Astrocyte (in vitro differentiated cells and primary cell): ENCODE measurements around the gene R3HCC1L. TPM values are rescaled to one million over a fixed set of nuclear protein-coding genes. Genes with fewer than 3 reads are reported as not detected.

Experiments used
- DNase-seq: peaks from one replicate; pipeline ENCODE4 v3.0.0-alpha.2; 2010; ENCODE audit warnings: low read depth
- FAIRE-seq: peaks from 2 replicates; lab custom pipeline; 2011; peaks lifted over from hg19 to GRCh38; lab: Jason Lieb, UNC
- H2AFZ ChIP-seq: 2 replicates; pipeline ENCODE4 v1.6.0; 2012; ENCODE audit warnings: low read depth, low read length, inconsistent platforms
- H3K27ac ChIP-seq: 2 replicates; pipeline ENCODE4 v1.5.1; 2011; ENCODE audit warnings: low read depth, low read length, inconsistent platforms
- H3K27me3 ChIP-seq: 2 replicates; pipeline ENCODE4 v1.6.0; 2011; ENCODE audit warnings: low read length, inconsistent platforms; ENCODE audit not compliant: insufficient read depth
- H3K36me3 ChIP-seq: 2 replicates; pipeline ENCODE4 v1.5.1; 2011; ENCODE audit warnings: low read length, inconsistent platforms; ENCODE audit not compliant: insufficient read depth
- H3K4me1 ChIP-seq: 2 replicates; pipeline ENCODE4 v1.5.1; 2011; ENCODE audit warnings: low read length, inconsistent platforms; ENCODE audit not compliant: insufficient read depth
- H3K4me2 ChIP-seq: 2 replicates; pipeline ENCODE4 v1.6.0; 2012; ENCODE audit warnings: low read length, inconsistent platforms
- H3K4me3 ChIP-seq: 2 replicates; pipeline ENCODE4 v1.5.1; 2011; ENCODE audit warnings: low read depth, mild to moderate bottlenecking, low read length, inconsistent platforms; ENCODE audit not compliant: insufficient read depth
- H3K79me2 ChIP-seq: 2 replicates; pipeline ENCODE4 v1.6.0; 2012; ENCODE audit warnings: mild to moderate bottlenecking, low read length, inconsistent platforms; ENCODE audit not compliant: insufficient read depth
- H3K9ac ChIP-seq: 2 replicates; pipeline ENCODE4 v1.6.0; 2012; ENCODE audit warnings: mild to moderate bottlenecking, low read length, inconsistent platforms
- H3K9me3 ChIP-seq: 2 replicates; pipeline ENCODE4 v1.5.1; 2012; ENCODE audit warnings: low read depth, mild to moderate bottlenecking, low read length, inconsistent platforms; ENCODE audit not compliant: insufficient read depth
- H4K20me1 ChIP-seq: 2 replicates; pipeline ENCODE4 v1.6.0; 2012; ENCODE audit warnings: low read length, inconsistent platforms; ENCODE audit not compliant: insufficient read depth
- H3K27ac Mint-ChIP-seq: one replicate; pipeline ENCODE4 v1.8.0; 2021; ENCODE audit warnings: mild to moderate bottlenecking, mixed read lengths; ENCODE audit not compliant: unreplicated experiment
- H3K27me3 Mint-ChIP-seq: one replicate; pipeline ENCODE4 v1.8.0; 2021; ENCODE audit warnings: low read depth, mixed read lengths; ENCODE audit not compliant: unreplicated experiment
- H3K36me3 Mint-ChIP-seq: one replicate; pipeline ENCODE4 v1.8.0; 2021; ENCODE audit warnings: low read depth, mixed read lengths; ENCODE audit not compliant: unreplicated experiment
- H3K4me1 Mint-ChIP-seq: one replicate; pipeline ENCODE4 v1.8.0; 2021; ENCODE audit warnings: low read depth, mixed read lengths; ENCODE audit not compliant: unreplicated experiment
- H3K4me3 Mint-ChIP-seq: one replicate; pipeline ENCODE4 v1.8.0; 2021; ENCODE audit warnings: mild to moderate bottlenecking, moderate library complexity, mixed read lengths; ENCODE audit not compliant: unreplicated experiment
- H3K9me3 Mint-ChIP-seq: one replicate; pipeline ENCODE4 v1.8.0; 2021; ENCODE audit warnings: mild to moderate bottlenecking, mixed read lengths; ENCODE audit not compliant: unreplicated experiment
- CTCF ChIP-seq: IDR thresholded peaks from 2 replicates; pipeline ENCODE4 v1.5.1; 2011; ENCODE audit warnings: low read depth, mild to moderate bottlenecking, inconsistent platforms, low read length, moderate library complexity; ENCODE audit not compliant: insufficient read depth
- EZH2 ChIP-seq: IDR thresholded peaks from 2 replicates; pipeline ENCODE4 v1.6.1; 2012; ENCODE audit warnings: mild to moderate bottlenecking, low read length, inconsistent platforms; ENCODE audit not compliant: insufficient read depth
- total RNA-seq: library from RNA; stranded (reverse); gene quantifications from 2 replicates; pipeline ENCODE4 v1.2.1, GENCODE V29; 2021

The R3HCC1L gene
- total RNA-seq, 1 donor from 2014 or later, result 19.9 TPM

GRCh38 chr10:98292971-98293370 is 158.5 kb downstream of the R3HCC1L start:
- FAIRE-seq, result no peak
- H3K9ac ChIP-seq, result no peak overlapping the region
- H3K27me3 ChIP-seq, result peaks cover 23% of the 10 kb centered on the region
- peaks cover 25% of the 10 kb centered on the region for H3K4me1 Mint-ChIP-seq
- H3K36me3 ChIP-seq, result no peaks in the 10 kb centered on the region
- no peak overlapping the region for H3K4me3 ChIP-seq
- no peak overlapping the region for H2AFZ ChIP-seq
- H3K9me3 Mint-ChIP-seq, result no peaks in the 10 kb centered on the region
- no peak overlapping the region for H3K27ac ChIP-seq
- no peaks in the 10 kb centered on the region for H3K36me3 Mint-ChIP-seq
- H3K9me3 ChIP-seq, result no peaks in the 10 kb centered on the region
- no peaks in the 10 kb centered on the region for H3K79me2 ChIP-seq
- no peak overlapping the region for H3K4me2 ChIP-seq
- no peaks in the 10 kb centered on the region for H4K20me1 ChIP-seq
- H3K27ac Mint-ChIP-seq, result no peak overlapping the region
- DNase-seq, result no peak
- no peak for TF ChIP-seq CTCF
- TF ChIP-seq EZH2, result no peak
- no peaks in the 10 kb centered on the region for H3K4me1 ChIP-seq
- H3K4me3 Mint-ChIP-seq, result no peak overlapping the region
- peaks cover 28% of the 10 kb centered on the region for H3K27me3 Mint-ChIP-seq

- H3K27me3 ChIP-seq, result peaks cover 23% of the 10 kb centered on the region
- H3K4me3 ChIP-seq, result no peak overlapping the region
- H3K79me2 ChIP-seq, result no peaks in the 10 kb centered on the region
- FAIRE-seq (no peak), DNase-seq (no peak)
- TF ChIP-seq CTCF, result no peak
- no peak for TF ChIP-seq EZH2
- Mint-ChIP-seq H3K4me3 (no peak overlapping the region), H3K4me1 (peaks cover 25% of the 10 kb centered on the region), H3K27me3 (peaks cover 28% of the 10 kb centered on the region), H3K27ac (no peak overlapping the region), H3K9me3 (no peaks in the 10 kb centered on the region), H3K36me3 (no peaks in the 10 kb centered on the region)
- H4K20me1 ChIP-seq, result no peaks in the 10 kb centered on the region
- no peaks in the 10 kb centered on the region for H3K4me1 ChIP-seq
- no peak overlapping the region for H3K27ac ChIP-seq
- H3K4me2 ChIP-seq, result no peak overlapping the region
- H2AFZ ChIP-seq, result no peak overlapping the region
- no peaks in the 10 kb centered on the region for H3K9me3 ChIP-seq
- H3K36me3 ChIP-seq, result no peaks in the 10 kb centered on the region
- H3K9ac ChIP-seq, result no peak overlapping the region
Measured at GRCh38 chr10:98293550-98294269, 159.3 kb downstream of the R3HCC1L start.

- H2AFZ ChIP-seq, result no peak overlapping the region
- no peaks in the 10 kb centered on the region for H3K9me3 Mint-ChIP-seq
- H3K36me3 ChIP-seq, result no peaks in the 10 kb centered on the region
- H3K27me3 ChIP-seq, result peaks cover 23% of the 10 kb centered on the region
- no peak overlapping the region for H3K27ac ChIP-seq
- H3K4me1 Mint-ChIP-seq, result peaks cover 25% of the 10 kb centered on the region
- H3K4me1 ChIP-seq, result no peaks in the 10 kb centered on the region
- no peak overlapping the region for H3K4me3 ChIP-seq
- H3K79me2 ChIP-seq, result no peaks in the 10 kb centered on the region
- H3K9ac ChIP-seq, result no peak overlapping the region
- H3K9me3 ChIP-seq, result no peaks in the 10 kb centered on the region
- no peak overlapping the region for H3K4me2 ChIP-seq
- FAIRE-seq (no peak), DNase-seq (no peak)
- TF ChIP-seq EZH2 (no peak), CTCF (no peak)
- no peak overlapping the region for H3K4me3 Mint-ChIP-seq
- H4K20me1 ChIP-seq, result no peaks in the 10 kb centered on the region
- peaks cover 28% of the 10 kb centered on the region for H3K27me3 Mint-ChIP-seq
- no peaks in the 10 kb centered on the region for H3K36me3 Mint-ChIP-seq
- no peak overlapping the region for H3K27ac Mint-ChIP-seq
Measured at GRCh38 chr10:98294270-98294627, 159.8 kb downstream of the R3HCC1L start.

Other genes with a start within 250 kb of the R3HCC1L start
- gene CRTAC1, start 104.0 kb upstream of the R3HCC1L start, total RNA-seq, result 0.66 and 2.6 TPM in 2 replicates
- gene LOXL4, start 133.5 kb downstream of the R3HCC1L start, total RNA-seq, result 26.6 and 41.2 TPM in 2 replicates